GM06990 (cell line): ENCODE measurements around the gene VPS26B.

Experiments used
- DNase-seq: peaks from one replicate; pipeline ENCODE4 v3.0.0-alpha.2; 2011; ENCODE audit not compliant: insufficient read length; ENCODE audit errors: extremely low read depth
- H3K27me3 ChIP-seq: replicated peaks from 2 replicates; pipeline ENCODE4 v1.6.0; 2011; ENCODE audit warnings: low read length; ENCODE audit not compliant: control insufficient read depth, insufficient read depth
- H3K36me3 ChIP-seq: 2 replicates; pipeline ENCODE4 v1.5.1; 2011; ENCODE audit warnings: low read length; ENCODE audit not compliant: control insufficient read depth, insufficient read depth
- H3K4me3 ChIP-seq: replicated peaks from 2 replicates; pipeline ENCODE4 v1.5.1; 2011; ENCODE audit warnings: low read depth, mild to moderate bottlenecking, control low read depth, low read length
- CTCF ChIP-seq: IDR thresholded peaks from 2 replicates; pipeline ENCODE4 v1.5.1; 2011; ENCODE audit warnings: low read length, control low read depth, mild to moderate bottlenecking, inconsistent platforms; ENCODE audit not compliant: insufficient read depth, poor library complexity, severe bottlenecking

VPS26B gene

GRCh38 chr11:134240592-134240991 is 16.1 kb downstream of the VPS26B start:
- no peak for TF ChIP-seq CTCF
- Histone ChIP-seq H3K27me3 (no peaks in the 10 kb centered on the region), H3K4me3 (no peak overlapping the region), H3K36me3 (peaks cover 11% of the 10 kb centered on the region)
- DNase-seq: no peak

GRCh38 chr11:134242376-134242775 is 17.9 kb downstream of the VPS26B start:
- DNase-seq: no peak
- Histone ChIP-seq H3K4me3 (no peak overlapping the region), H3K27me3 (no peaks in the 10 kb centered on the region), H3K36me3 (peaks cover 21% of the 10 kb centered on the region)
- no peak for TF ChIP-seq CTCF

GRCh38 chr11:134243913-134244312 is 19.4 kb downstream of the VPS26B start:
- Histone ChIP-seq H3K4me3 (no peak overlapping the region), H3K36me3 (peaks cover 24% of the 10 kb centered on the region), H3K27me3 (no peaks in the 10 kb centered on the region)
- TF ChIP-seq CTCF: no peak
- DNase-seq: no peak

GRCh38 chr11:134244593-134244992 is 20.1 kb downstream of the VPS26B start:
- H3K4me3 ChIP-seq: no peak overlapping the region
- peak; percentile 32 for DNase-seq
- H3K36me3 ChIP-seq: peaks cover 22% of the 10 kb centered on the region
- no peaks in the 10 kb centered on the region for H3K27me3 ChIP-seq
- peak; percentile 72 for TF ChIP-seq CTCF

- peaks cover 22% of the 10 kb centered on the region for H3K36me3 ChIP-seq
- no peaks in the 10 kb centered on the region for H3K27me3 ChIP-seq
- TF ChIP-seq CTCF: no peak
Measured at GRCh38 chr11:134245434-134245833, 21.0 kb downstream of the VPS26B start.

GRCh38 chr11:134246100-134246499 is 21.6 kb downstream of the VPS26B start:
- Histone ChIP-seq H3K4me3 (no peak overlapping the region), H3K27me3 (no peaks in the 10 kb centered on the region), H3K36me3 (peaks cover 22% of the 10 kb centered on the region)
- no peak for TF ChIP-seq CTCF
- no peak for DNase-seq

More at GRCh38 chr11:134245434-134245833, 21.0 kb downstream of the VPS26B start:
- no peak overlapping the region for H3K4me3 ChIP-seq
- no peak for DNase-seq
